ENCODE results near the gene IL3RA. TPM values are rescaled to one million over a fixed set of nuclear protein-coding genes. Genes with fewer than 3 reads are reported as not detected.
"Not testable (repeated sequence)": the region's sequence is repeated elsewhere in the genome, so short reads cannot be mapped to it uniquely, and the experiment has no call there.

The IL3RA gene
- polyA plus RNA-seq, 3 donors, result 8.6 to 13.1 (median 11.0) TPM

GRCh38 chrX:1327651-1328304, 8.8 kb upstream of the IL3RA start:
- no peak for DNase-seq (ENCODE audit: low read depth in 3 of 3, low spot score in 2 of 3)

GRCh38 chrX:1330605-1331004, 6.0 kb upstream of the IL3RA start:
- no peak for DNase-seq (ENCODE audit: low read depth in 3 of 3, low spot score in 2 of 3)

GRCh38 chrX:1332433-1332832, 4.2 kb upstream of the IL3RA start:
- DNase-seq (ENCODE audit: low read depth in 3 of 3, low spot score in 2 of 3), result not testable (repeated sequence)

- no peak for DNase-seq (ENCODE audit: low read depth in 3 of 3, low spot score in 2 of 3)
These were observed 1.7 kb upstream of the IL3RA start for GRCh38 chrX:1334854-1335253.

- no peak for DNase-seq (ENCODE audit: low read depth in 3 of 3, low spot score in 2 of 3)
These were observed 579 bp downstream of the IL3RA start for GRCh38 chrX:1336948-1337779.

GRCh38 chrX:1341545-1342184, 5.1 kb downstream of the IL3RA start:
- DNase-seq (ENCODE audit: low read depth in 3 of 3, low spot score in 2 of 3), result no peak

- not testable (repeated sequence) for DNase-seq (ENCODE audit: low read depth in 3 of 3, low spot score in 2 of 3)
These were observed 13.0 kb downstream of the IL3RA start for GRCh38 chrX:1349606-1350005.

- DNase-seq (ENCODE audit: low read depth in 3 of 3, low spot score in 2 of 3), result no peak
These were observed 15.6 kb downstream of the IL3RA start for GRCh38 chrX:1351981-1352714.

GRCh38 chrX:1354036-1355019, 17.7 kb downstream of the IL3RA start:
- no peak for DNase-seq (ENCODE audit: low read depth in 3 of 3, low spot score in 2 of 3)

- DNase-seq (ENCODE audit: low read depth in 3 of 3, low spot score in 2 of 3), result no peak
These were observed 18.8 kb downstream of the IL3RA start for GRCh38 chrX:1355131-1356046.

GRCh38 chrX:1357993-1358392, 21.4 kb downstream of the IL3RA start:
- DNase-seq (ENCODE audit: low read depth in 3 of 3, low spot score in 2 of 3), result no peak

- DNase-seq (ENCODE audit: low read depth in 3 of 3, low spot score in 2 of 3), result no peak
These were observed 22.4 kb downstream of the IL3RA start for GRCh38 chrX:1358793-1359476.

GRCh38 chrX:1359477-1359873, 22.9 kb downstream of the IL3RA start:
- no peak for DNase-seq (ENCODE audit: low read depth in 3 of 3, low spot score in 2 of 3)

- DNase-seq (ENCODE audit: low read depth in 3 of 3, low spot score in 2 of 3), result no peak
These were observed 23.6 kb downstream of the IL3RA start for GRCh38 chrX:1360171-1360570.

- no peak for DNase-seq (ENCODE audit: low read depth in 3 of 3, low spot score in 2 of 3)
These were observed 24.7 kb downstream of the IL3RA start for GRCh38 chrX:1361275-1361674.

- DNase-seq (ENCODE audit: low read depth in 3 of 3, low spot score in 2 of 3), result no peak
These were observed 25.3 kb downstream of the IL3RA start for GRCh38 chrX:1361910-1362309.

- not testable (repeated sequence) for DNase-seq (ENCODE audit: low read depth in 3 of 3, low spot score in 2 of 3)
These were observed 29.8 kb downstream of the IL3RA start for GRCh38 chrX:1366363-1366762.

- DNase-seq (ENCODE audit: low read depth in 3 of 3, low spot score in 2 of 3), result no peak
These were observed 31.8 kb downstream of the IL3RA start for GRCh38 chrX:1368385-1368698.

Measured in right renal cortex interstitium (tissue), 3 donors.